GM19193 (cell line): ENCODE data around the gene SWAP70.
A peak's percentile ranks its signal among the peaks of the same experiment; 100 is the strongest.

Source experiments
- POLR2A ChIP-seq: IDR thresholded peaks from 4 replicates; pipeline ENCODE4 v1.6.1; 2011; ENCODE audit not compliant: insufficient read depth, insufficient read length; ENCODE audit errors: extremely low read depth

The SWAP70 gene

DNA sequence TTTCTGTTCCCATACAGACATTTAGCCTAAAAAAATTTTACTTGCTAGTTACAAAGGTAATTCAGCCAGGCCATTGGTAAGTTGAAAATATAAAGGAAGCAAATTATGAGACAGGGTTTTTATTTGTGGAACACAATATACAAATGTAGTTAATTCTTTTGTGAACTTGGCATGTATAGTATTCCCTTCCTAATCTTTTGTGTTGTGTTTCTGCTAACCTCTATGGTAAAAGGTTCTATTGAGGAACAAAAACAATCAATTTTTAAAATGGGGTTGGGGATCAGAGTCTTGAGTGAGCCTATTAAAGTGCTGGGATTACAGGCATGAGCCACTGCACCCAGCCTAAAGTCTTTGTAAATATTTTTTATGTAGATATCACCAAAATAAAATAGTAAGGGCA lies 14.1 kb downstream of the SWAP70 start:
- TF ChIP-seq POLR2A, result no peak

DNA sequence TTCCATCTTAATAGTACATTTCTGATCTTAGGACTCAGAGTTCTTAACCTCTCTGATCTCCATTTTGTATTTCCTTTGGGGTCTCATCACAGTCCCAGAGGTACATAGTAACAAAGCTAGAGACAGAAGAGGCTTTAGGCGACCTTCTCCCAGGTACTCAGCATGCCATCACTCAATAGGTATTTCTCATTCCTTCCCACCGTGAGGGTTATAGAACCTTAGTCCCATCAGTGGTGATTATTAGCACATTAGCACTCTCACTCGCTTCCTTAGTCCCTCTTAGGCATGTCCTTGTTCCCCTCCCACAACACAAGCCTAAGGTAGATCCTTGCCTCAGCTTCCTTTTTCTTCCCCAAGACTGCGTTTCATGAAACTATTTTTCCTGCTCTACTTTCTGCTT lies 14.7 kb downstream of the SWAP70 start:
- TF ChIP-seq POLR2A, result no peak

DNA sequence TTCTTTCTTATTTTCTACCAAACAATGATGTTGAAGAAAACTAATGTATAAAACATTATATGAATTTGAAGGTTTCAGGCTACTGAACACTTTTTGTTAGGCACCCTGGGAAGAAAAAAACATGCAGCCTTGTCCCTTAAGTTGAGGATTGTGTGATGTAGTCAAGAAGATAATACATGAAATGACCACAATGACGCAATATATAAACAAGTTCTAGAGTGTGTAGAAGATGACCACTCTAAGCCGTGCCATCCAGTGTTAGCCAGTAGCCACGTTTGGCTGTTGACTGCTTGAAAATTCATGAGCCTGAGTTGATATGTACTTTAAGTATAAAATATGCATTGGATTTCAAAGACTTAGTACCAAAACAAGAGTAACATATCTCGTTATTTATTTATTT lies 16.2 kb downstream of the SWAP70 start:
- no peak for TF ChIP-seq POLR2A

DNA sequence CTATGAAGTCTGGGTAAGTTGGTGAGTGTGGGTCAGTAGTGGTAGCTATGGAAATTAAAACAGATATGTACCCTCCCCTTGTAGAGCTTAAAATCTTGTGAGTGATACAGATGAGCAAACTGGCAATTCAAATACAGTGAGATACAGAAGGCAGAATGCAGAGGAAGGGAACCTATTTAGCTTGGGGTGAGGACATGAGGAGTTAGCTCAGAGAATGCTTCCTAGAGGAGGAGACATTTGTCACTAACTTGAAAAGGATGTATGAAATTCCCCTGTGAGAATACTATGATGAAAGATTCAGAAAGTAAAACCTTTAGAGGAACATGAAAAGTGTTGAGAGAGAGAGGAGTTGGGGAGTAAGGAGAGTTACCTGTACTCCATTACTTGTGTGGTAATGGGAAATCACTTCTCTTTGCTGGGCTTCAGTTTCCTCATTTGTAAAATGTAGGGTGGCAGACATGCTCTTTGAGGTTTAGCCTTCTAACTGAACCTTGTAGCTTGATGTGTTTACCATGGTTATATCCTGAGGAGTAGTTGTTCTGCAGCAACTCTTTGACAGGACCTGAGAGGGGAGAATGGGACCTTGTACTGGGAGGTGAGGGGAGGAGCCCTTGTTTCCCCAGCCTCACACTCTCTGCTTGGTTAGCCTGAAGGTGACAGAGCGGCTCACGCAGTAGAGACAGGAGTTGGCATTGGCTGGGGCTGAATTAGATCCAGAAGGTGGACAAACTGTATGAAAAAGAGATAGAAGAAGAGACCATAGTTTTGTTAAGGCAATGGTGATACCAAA lies 17.9 kb downstream of the SWAP70 start:
- no peak for TF ChIP-seq POLR2A

DNA sequence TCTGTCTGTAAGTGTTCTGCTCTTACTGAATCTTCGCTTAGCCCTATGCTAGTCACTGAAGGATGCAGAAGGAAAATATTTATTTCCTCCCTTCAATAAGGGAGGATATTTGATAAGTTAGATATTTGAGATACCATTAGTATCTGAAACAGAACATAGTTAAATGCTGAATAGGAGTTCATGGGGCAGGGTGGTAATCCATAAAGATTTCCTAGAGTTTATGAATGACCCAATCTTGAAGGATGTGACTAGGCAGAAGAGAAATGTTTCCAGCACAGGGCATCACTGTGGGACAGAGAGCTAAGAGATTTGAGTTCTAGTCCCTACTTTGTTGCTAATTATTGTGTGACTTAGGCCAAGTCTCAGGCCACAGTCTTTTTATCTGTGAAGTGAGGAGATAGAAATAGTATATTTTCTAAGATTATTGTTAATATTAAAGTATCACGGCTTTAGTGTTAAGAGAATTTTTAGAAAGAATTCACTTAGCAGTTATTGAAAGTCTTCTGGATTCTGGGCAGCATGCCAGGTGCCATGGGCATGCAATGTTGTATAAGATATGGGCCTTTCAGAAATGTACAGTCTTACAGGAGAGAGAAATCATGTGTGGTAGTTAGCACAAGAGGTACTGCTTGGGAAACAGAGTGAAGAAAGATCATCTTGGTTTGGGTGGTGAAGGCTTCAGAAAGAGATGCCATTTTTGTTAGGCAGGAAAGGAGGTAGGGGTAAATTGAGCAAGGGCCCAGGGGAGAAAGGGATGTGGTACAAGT lies 24.0 kb downstream of the SWAP70 start:
- TF ChIP-seq POLR2A, result no peak

DNA sequence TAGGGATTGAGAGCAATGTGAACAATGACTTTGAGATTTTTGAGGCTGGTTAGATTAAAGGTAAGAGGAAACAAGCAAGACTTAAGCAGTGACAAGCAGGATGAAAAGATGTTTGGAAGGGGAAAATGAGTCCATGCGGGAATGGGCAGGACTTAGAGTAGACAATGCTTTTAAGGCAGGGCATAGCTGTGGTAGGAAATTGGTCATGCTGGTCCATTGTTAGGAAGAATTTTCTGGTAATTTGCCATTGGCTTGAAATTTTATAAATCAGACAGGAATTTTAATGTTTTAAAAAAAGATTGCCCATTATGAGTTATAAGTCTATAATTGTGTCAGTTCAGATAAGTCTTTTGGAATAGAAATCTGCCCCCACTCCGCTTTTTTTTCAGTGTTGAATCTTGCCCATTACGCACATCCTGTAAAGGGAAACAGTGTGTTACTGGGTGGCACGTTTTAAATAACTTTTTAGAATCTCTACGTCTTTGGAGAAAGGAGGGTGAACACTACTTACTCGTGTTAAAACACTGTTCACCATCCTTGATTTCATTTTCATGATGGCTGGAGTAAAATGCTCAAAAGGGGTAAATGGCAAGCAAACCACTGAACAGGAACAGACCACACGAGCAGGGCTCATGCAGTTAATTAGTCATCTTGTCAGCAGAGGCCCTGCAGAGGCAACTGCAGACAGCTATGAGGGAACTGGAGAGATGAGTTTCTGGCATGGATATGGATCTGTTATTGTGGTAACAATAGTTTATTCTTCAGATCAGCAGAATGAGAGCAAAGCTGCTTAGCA lies 25.0 kb downstream of the SWAP70 start:
- peak; percentile 17 for TF ChIP-seq POLR2A

DNA sequence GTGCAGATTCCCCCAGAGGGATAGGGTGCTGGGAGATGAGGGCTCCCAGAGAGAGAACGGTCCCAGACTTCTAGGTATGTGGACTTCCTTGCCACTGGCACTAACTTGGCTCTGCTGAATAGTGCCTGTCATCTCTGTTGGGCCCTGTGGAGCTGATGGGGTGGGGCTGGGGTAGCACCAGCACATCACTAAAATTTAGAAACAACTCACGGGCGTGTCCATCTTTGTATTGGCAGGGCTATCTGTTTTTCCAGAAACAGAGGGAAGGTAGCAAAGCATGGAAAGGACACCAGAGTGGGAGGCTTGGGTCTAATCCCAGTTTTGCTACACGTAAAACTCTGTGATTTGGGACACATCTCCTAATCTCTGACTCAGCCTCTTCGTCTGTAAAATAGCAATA lies 25.8 kb downstream of the SWAP70 start:
- no peak for TF ChIP-seq POLR2A

DNA sequence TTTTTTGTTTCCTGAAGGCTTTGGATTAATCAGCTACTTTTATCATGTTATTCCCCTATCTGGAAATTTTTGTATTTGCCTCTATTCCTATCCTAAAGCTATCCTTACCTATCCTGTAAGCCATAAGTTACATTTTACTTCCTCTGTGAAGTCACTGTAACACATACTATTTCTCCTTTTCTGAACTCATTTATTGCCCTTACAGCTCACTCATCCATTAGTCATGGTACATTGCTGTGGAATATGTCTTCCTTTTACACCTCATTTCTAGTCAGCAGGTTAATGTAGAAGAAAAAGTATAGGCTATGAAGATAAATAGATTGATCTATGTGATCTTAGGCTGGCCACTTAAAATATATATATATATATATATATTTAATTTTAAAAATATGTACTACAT lies 28.0 kb downstream of the SWAP70 start:
- no peak for TF ChIP-seq POLR2A

DNA sequence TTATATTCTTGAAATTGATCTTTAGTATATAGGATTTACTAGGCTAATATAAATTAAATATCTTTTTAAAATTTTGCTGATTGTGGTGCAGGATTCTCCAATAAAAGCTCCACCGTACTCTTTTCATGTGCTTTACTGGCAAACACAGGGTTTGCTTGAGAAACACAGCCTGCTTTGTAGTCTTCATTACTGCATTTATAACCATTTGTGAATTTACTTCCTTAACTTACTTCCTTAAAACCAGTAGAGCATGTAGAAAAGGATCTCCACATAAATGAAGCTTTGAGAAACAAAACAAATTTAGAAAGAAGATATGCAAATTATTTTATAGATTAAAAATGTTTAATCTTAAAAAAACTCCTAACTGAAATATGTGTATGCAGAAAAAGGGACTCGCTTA lies 28.8 kb downstream of the SWAP70 start:
- no peak for TF ChIP-seq POLR2A

DNA sequence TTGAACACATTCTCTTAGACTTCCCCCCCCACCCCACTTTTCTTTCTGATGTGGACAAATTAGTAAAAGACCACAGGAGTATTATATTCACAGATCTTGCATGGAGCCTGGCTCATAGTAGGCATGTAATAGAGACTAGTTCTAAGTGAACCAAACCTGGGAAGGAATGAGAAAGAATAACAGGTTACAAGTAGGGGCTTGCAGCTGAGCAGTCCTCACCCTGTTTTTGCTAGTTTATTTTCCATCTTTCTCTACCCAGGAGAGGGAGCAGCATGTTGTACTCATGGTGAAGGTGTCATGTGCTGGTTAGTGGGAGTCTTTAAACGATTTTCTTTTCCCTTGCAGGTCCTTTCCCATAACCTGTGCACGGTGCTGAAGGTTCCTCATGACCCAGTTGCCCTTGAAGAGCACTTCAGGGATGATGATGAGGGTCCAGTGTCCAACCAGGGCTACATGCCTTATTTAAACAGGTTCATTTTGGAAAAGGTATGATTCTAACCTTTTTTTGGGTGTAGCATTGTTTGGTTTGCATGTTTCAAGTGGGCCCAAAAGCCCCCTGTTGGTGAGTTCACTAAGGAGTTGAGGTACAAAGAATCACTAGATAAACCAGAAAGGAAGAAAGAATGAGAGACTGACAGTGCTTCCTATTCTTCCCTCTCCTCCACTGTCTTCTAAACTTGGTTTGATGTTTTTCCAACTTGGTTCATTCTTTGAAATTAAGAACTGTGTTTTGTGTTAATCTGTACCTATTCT lies 30.1 kb downstream of the SWAP70 start:
- TF ChIP-seq POLR2A, result no peak

DNA sequence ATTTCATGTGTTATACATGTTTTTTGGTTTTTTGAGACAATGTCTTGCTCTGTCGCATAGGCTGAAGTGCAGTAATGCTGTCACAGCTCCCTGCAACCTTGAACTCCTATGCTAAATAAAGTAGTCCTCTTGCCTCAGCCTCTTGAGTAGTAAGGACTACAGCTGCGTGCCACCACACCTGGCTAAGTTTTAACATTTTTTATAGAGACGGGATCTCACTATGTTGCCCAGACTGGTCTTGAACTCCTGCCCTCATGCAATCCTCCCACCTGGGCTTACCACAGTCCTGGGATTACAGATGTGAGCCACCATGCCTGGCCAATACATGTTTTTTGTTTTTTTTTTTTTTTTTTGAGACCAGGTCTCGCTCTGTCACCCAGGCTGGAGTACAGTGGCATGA lies 33.9 kb downstream of the SWAP70 start:
- no peak for TF ChIP-seq POLR2A

DNA sequence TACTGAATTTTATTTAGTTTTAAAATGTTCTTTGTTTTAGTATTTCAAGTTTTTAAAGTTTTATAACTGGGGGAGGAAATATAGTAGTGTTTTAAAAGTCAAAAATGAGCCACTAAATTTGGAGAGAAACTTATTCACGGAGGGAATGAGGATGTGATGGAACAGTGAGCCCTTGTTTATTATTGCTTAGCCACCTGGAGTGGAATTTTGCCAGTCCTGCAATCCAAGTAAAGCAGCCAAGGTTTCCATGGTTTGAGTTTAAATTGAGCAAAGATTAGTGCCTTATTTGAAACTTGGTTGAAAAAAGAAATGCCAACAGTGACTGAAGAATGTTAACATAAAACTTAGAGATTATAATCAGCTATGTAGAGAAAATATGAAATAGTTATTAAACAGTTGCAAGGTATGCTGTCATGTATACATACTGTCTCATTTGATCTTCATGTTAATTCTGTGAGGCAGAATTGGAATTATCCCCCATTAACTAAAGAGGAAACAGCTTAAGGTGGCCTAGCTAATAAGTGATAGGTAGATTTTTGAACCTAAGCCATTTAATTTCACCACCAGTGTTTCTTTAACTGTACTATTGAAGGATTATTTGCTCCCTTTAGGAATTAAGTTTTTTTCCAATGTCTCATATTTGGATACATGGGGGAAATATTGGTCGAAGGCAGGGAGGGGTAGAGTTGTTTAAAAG lies 36.4 kb downstream of the SWAP70 start:
- no peak for TF ChIP-seq POLR2A

DNA sequence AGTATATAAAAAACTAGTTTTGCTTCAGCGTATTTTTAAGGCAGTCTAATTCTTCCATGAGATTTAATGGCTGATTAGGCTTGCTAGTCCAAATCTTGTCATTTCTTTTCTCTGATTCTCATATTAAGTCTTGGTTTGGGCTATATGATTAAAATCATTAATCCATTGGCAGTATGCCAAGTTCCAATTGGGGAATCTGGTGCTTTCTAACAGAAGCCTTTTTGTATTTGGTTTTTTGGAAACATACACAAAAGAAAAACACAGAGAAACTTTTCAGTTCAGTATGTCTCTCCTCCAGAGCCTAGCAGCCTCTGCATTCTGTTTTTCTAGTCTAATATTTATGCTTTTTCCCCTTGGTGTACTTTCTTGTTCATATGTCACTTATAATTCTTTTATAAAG lies 37.9 kb downstream of the SWAP70 start:
- TF ChIP-seq POLR2A, result no peak

DNA sequence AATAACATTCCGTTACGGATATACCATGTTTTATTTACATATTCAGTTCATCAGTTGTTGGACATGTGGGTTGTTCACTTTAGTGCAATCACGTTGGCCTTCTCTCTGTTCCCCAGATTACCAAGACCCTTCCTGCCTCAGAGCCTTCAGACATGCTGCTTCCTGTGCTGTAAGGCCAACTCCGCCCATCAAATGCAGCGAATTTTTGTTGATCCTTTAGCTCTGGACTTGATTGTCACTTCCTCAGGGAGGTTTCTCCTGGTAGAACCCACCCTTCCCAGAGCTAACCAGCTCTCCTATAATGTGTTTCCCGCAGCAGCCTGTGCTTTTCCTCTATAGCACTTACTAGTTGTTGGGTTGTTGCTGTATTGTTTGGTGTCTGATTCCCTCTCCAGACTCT lies 39.4 kb downstream of the SWAP70 start:
- TF ChIP-seq POLR2A, result no peak
